ENCODE data around the gene MED13L. TPM values are rescaled to one million over a fixed set of nuclear protein-coding genes. Genes with fewer than 3 reads are reported as not detected.

MED13L gene
- total and polyA plus RNA-seq, 2 of the 8 experiments (the other 6 are each of a cell fraction or from before 2014, with no cell fraction given) = 15.9 to 51.7 TPM

- Histone ChIP-seq H2BK15ac (ENCODE audit: low read length) (no peak overlapping the region), H3K4me2 (ENCODE audit: insufficient read depth in 1 of 2, low read depth in 2 of 2, low read length in 2 of 2) (no peak overlapping the region), H3K4me1 (replicated peaks in 1 of 4; ENCODE audit: control insufficient read depth in 3 of 4, insufficient read depth in 4 of 4, low read length in 3 of 4) (no peaks in the 10 kb centered on the region), H3K27me3 (replicated peaks in 1 of 4; ENCODE audit: control insufficient read depth in 3 of 4, extremely low read depth in 1 of 4, insufficient read depth in 3 of 4, low read length in 3 of 4) (peaks cover 0 to 2% (median 0%) of the 10 kb centered on the region in 4 experiments; a peak in 1 of 7 replicates), H3K4ac (replicated peaks; ENCODE audit: insufficient read length, low read depth, low read length) (no peak overlapping the region), H3K4me3 (ENCODE audit: extremely low read depth in 1 of 4, insufficient read depth in 2 of 4, low read depth in 3 of 4, low read length in 4 of 4) (no peak overlapping the region), H4K5ac (ENCODE audit: insufficient read length, low read depth, low read length) (no peak overlapping the region), H3K9me3 (ENCODE audit: insufficient read depth in 2 of 2, low read depth in 1 of 2, low read length in 1 of 2) (no peaks in the 10 kb centered on the region), H3K36me3 (ENCODE audit: control insufficient read depth in 2 of 4, insufficient read depth in 4 of 4, low read length in 3 of 4) (no peaks in the 10 kb centered on the region), H3K27ac (ENCODE audit: low read depth, low read length) (no peak overlapping the region), H3K18ac (ENCODE audit: extremely low read depth, low read length) (no peak overlapping the region), H3K23me2 (ENCODE audit: low read depth, low read length) (no peaks in the 10 kb centered on the region), H3K9ac (replicated peaks in 1 of 4; ENCODE audit: extremely low read depth in 1 of 4, low read depth in 3 of 4, low read length in 3 of 4) (no peak overlapping the region), H2BK120ac (replicated peaks; ENCODE audit: low read depth, low read length) (no peak overlapping the region), H2AK5ac (ENCODE audit: low read depth, low read length) (no peak overlapping the region), H4K91ac (replicated peaks; ENCODE audit: insufficient read length, low read length) (no peak overlapping the region), H2AFZ (ENCODE audit: low read length) (no peak overlapping the region), H2BK20ac (ENCODE audit: low read length) (no peak overlapping the region), H2BK5ac (ENCODE audit: low read depth, low read length) (no peak overlapping the region), H3K56ac (replicated peaks; ENCODE audit: insufficient read length, low read depth, low read length) (no peak overlapping the region), H2BK12ac (ENCODE audit: low read depth, low read length) (no peak overlapping the region), H3K23ac (ENCODE audit: insufficient read length) (no peak overlapping the region), H3K79me1 (ENCODE audit: low read depth, low read length) (0 out of 2 replicates have a peak, but pooled peaks cover under 1% of the 10 kb centered on the region), H3K79me2 (ENCODE audit: control insufficient read depth in 1 of 2, insufficient read depth in 2 of 2, low read length in 2 of 2) (peaks cover 0 to 45% of the 10 kb centered on the region in 2 experiments; a peak in 2 of 4 replicates), H4K20me1 (replicated peaks in 1 of 2; ENCODE audit: control insufficient read depth in 1 of 2, insufficient read depth in 2 of 2, low read length in 2 of 2) (peaks cover 0 to 1% of the 10 kb centered on the region in 2 experiments), H3K14ac (ENCODE audit: insufficient read length) (no peak overlapping the region), H4K8ac (ENCODE audit: extremely low read depth, insufficient read depth, low read length) (no peak overlapping the region)
- FAIRE-seq (no peak), DNase-seq (ENCODE audit: low read depth in 1 of 2, low spot score in 2 of 2) (no peak)
- ChIA-PET CTCF (ENCODE audit: partially characterized antibody) (no interaction called here), POLR2A (ENCODE audit: partially characterized antibody) (interaction anchor here (1.4 kb wide), 1 partner anchor 25 kb away, joined by 3 read pairs; no protein-coding TSS in a partner anchor)
- WGBS, 2 experiments (ENCODE audit: extremely low coverage in 1 of 2, insufficient coverage in 1 of 2, insufficient read length in 1 of 2, insufficient replicate concordance in 2 of 2, low coverage in 1 of 2, low lambda C conversion rate in 2 of 2, missing lambda C conversion rate in 1 of 2) = 89% methylated on average over 4 of the region's 4 CpGs; no CpG with 5 or more reads in 1 of the 2 experiments
- TF ChIP-seq ZNF274 (IDR thresholded peaks at IDR 0.05; ENCODE audit: borderline replicate concordance, extremely low read depth, low read length) = no peak
- TF ChIP-seq EP300 (IDR thresholded peaks at IDR 0.05; ENCODE audit: borderline replicate concordance in 1 of 2, low read depth in 2 of 2, low read length in 2 of 2) = no peak
- TF ChIP-seq GABPA (IDR thresholded peaks at IDR 0.05; ENCODE audit: borderline replicate concordance, insufficient read depth, low read length) = no peak
- no peak for TF ChIP-seq TEAD4 (IDR thresholded peaks at IDR 0.05; ENCODE audit: low read depth, low read length)
- TF ChIP-seq JUND (IDR thresholded peaks at IDR 0.05; ENCODE audit: low read length) = no peak
- TF ChIP-seq GTF2F1 (IDR thresholded peaks at IDR 0.05; ENCODE audit: borderline replicate concordance, low read depth, low read length) = no peak
- TF ChIP-seq PHF8 (conservative IDR thresholded peaks at IDR 0.05; ENCODE audit: low read depth, low read length) = no peak
- no peak for TF ChIP-seq FOSL1 (IDR thresholded peaks at IDR 0.05; ENCODE audit: insufficient read depth, low read depth, low read length)
- TF ChIP-seq E2F6 (IDR thresholded peaks at IDR 0.05) = no peak
- TF ChIP-seq POLR2AphosphoS5 (IDR thresholded peaks at IDR 0.05; ENCODE audit: low read depth, low read length) = no peak
- no peak for TF ChIP-seq CBX5 (IDR thresholded peaks at IDR 0.05; ENCODE audit: low read depth, low read length)
- TF ChIP-seq, protein P1, sequence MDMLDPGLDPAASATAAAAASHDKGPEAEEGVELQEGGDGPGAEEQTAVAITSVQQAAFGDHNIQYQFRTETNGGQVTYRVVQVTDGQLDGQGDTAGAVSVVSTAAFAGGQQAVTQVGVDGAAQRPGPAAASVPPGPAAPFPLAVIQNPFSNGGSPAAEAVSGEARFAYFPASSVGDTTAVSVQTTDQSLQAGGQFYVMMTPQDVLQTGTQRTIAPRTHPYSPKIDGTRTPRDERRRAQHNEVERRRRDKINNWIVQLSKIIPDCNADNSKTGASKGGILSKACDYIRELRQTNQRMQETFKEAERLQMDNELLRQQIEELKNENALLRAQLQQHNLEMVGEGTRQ (IDR thresholded peaks at IDR 0.05; ENCODE audit: low read length) = no peak
Observed at GRCh38 chr12:116222358-116222757, 55.1 kb downstream of the MED13L start.
